Measurements from ENCODE around the gene ORAI2.

DNA sequence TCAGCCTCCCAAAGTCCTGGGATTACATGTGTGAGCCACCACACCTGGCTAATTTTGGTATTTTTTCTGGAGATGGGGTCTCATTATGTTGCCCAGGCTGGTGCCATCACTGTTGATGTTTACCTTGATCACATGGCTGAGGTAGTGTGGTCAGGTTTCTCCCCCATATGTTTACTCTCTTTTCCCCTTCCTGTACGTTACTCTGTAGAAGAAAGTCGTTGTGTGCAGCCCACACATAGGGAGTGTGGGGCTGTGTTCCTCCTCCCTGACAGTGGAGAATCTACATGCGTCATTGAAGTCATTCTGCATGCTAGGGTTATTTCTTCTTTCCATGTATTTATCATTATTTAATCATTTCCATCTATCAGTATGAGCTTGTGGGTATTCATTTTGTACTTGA, 16.3 kb upstream of the ORAI2 start:
- TF ChIP-seq, protein P1, sequence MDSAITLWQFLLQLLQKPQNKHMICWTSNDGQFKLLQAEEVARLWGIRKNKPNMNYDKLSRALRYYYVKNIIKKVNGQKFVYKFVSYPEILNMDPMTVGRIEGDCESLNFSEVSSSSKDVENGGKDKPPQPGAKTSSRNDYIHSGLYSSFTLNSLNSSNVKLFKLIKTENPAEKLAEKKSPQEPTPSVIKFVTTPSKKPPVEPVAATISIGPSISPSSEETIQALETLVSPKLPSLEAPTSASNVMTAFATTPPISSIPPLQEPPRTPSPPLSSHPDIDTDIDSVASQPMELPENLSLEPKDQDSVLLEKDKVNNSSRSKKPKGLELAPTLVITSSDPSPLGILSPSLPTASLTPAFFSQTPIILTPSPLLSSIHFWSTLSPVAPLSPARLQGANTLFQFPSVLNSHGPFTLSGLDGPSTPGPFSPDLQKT (CRISPR knock-in tag; IDR thresholded peaks at IDR 0.05; ENCODE audit: borderline replicate concordance) = no peak
- no peak for TF ChIP-seq ZBTB8A (CRISPR knock-in tag; IDR thresholded peaks at IDR 0.05; ENCODE audit: borderline replicate concordance, low read depth)
- TF ChIP-seq MXI1 (IDR thresholded peaks at IDR 0.05; ENCODE audit: borderline replicate concordance, low read depth, low read length) = no peak
- TF ChIP-seq NFKBIZ (CRISPR knock-in tag; IDR thresholded peaks at IDR 0.05) = no peak
- TF ChIP-seq, protein P2, sequence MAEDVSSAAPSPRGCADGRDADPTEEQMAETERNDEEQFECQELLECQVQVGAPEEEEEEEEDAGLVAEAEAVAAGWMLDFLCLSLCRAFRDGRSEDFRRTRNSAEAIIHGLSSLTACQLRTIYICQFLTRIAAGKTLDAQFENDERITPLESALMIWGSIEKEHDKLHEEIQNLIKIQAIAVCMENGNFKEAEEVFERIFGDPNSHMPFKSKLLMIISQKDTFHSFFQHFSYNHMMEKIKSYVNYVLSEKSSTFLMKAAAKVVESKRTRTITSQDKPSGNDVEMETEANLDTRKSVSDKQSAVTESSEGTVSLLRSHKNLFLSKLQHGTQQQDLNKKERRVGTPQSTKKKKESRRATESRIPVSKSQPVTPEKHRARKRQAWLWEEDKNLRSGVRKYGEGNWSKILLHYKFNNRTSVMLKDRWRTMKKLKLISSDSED (CRISPR knock-in tag; IDR thresholded peaks at IDR 0.05) = no peak
- no peak for TF ChIP-seq HDAC1 (CRISPR knock-in tag; IDR thresholded peaks at IDR 0.05)
- TF ChIP-seq ZNF3 (CRISPR knock-in tag; IDR thresholded peaks at IDR 0.05) = no peak
- no peak for TF ChIP-seq ZNF75D (CRISPR knock-in tag; IDR thresholded peaks at IDR 0.05; ENCODE audit: borderline replicate concordance)

Data from HepG2 (cell line).